HEK293 (cell line): ENCODE results near the gene RPS28.

Experiments used
- FEZF1 ChIP-seq: fragments of 450-650 bp; formaldehyde crosslinking; IDR thresholded peaks from 2 replicates; pipeline ENCODE4 v1.5.1; 2016; ENCODE audit warnings: missing biosample characterization, missing genetic modification characterization
- GLI2 ChIP-seq: fragments of 450-650 bp; formaldehyde crosslinking; IDR thresholded peaks from 2 replicates; pipeline ENCODE4; 2017; ENCODE audit warnings: missing biosample characterization, missing genetic modification characterization, low read depth, borderline replicate concordance
- GLIS1 ChIP-seq: fragments of 450-650 bp; formaldehyde crosslinking; IDR thresholded peaks from 2 replicates; pipeline ENCODE4 v1.5.1; 2016; ENCODE audit warnings: missing biosample characterization, missing genetic modification characterization
- GLIS2 ChIP-seq: fragments of 450-650 bp; formaldehyde crosslinking; IDR thresholded peaks from 2 replicates; pipeline ENCODE4 v1.5.1; 2016; ENCODE audit warnings: missing biosample characterization, missing genetic modification characterization
- IKZF3 ChIP-seq: fragments of 450-650 bp; IDR thresholded peaks from 2 replicates; pipeline ENCODE4 v1.5.0; 2018; ENCODE audit warnings: missing biosample characterization, mild to moderate bottlenecking, missing genetic modification characterization, moderate library complexity
- KLF10 ChIP-seq: fragments of 450-650 bp; IDR thresholded peaks from 2 replicates; pipeline ENCODE4 v1.5.1; 2018; ENCODE audit warnings: missing biosample characterization, mild to moderate bottlenecking, missing genetic modification characterization
- MEIS1 ChIP-seq: sonication (generic); formaldehyde crosslinking; IDR thresholded peaks from 2 replicates; pipeline ENCODE4 v1.8.1; 2022; ENCODE audit warnings: missing genetic modification reagents, mild to moderate bottlenecking, borderline replicate concordance
- OVOL3 ChIP-seq: fragments of 450-650 bp; formaldehyde crosslinking; IDR thresholded peaks from 2 replicates; pipeline ENCODE4 v1.5.1; 2016; ENCODE audit warnings: missing biosample characterization, missing genetic modification characterization
- SP7 ChIP-seq: fragments of 450-650 bp; formaldehyde crosslinking; IDR thresholded peaks from 2 replicates; pipeline ENCODE4 v1.5.1; 2016; ENCODE audit warnings: missing biosample characterization, missing genetic modification characterization
- YY2 ChIP-seq: fragments of 450-650 bp; formaldehyde crosslinking; IDR thresholded peaks from 2 replicates; pipeline ENCODE4 v1.5.1; 2016; ENCODE audit warnings: missing biosample characterization, missing genetic modification characterization
- ZNF132 ChIP-seq: fragments of 450-650 bp; formaldehyde crosslinking; IDR thresholded peaks from 2 replicates; pipeline ENCODE4 v1.5.1; 2017; ENCODE audit warnings: missing biosample characterization, missing genetic modification characterization, borderline replicate concordance
- ZNF169 ChIP-seq: fragments of 450-650 bp; formaldehyde crosslinking; IDR thresholded peaks from 2 replicates; pipeline ENCODE4 v1.5.1; 2016; ENCODE audit warnings: missing biosample characterization, missing genetic modification characterization
- ZNF202 ChIP-seq: fragments of 450-650 bp; formaldehyde crosslinking; IDR thresholded peaks from 2 replicates; pipeline ENCODE4 v1.5.1; 2016; ENCODE audit warnings: missing biosample characterization, missing genetic modification characterization, borderline replicate concordance
- ZNF211 ChIP-seq: fragments of 450-650 bp; formaldehyde crosslinking; IDR thresholded peaks from 2 replicates; pipeline ENCODE4 v1.5.1; 2016; ENCODE audit warnings: low read depth, missing biosample characterization, missing genetic modification characterization
- ZNF223 ChIP-seq: fragments of 450-650 bp; formaldehyde crosslinking; IDR thresholded peaks from 2 replicates; pipeline ENCODE4 v1.5.1; 2016; ENCODE audit warnings: missing biosample characterization, missing genetic modification characterization
- ZNF274 ChIP-seq, 2 experiments: fragments of 200-500 bp in 1 of 2; fragments of 450-650 bp in 1 of 2; sonication (Bioruptor generic) in 1 of 2; formaldehyde crosslinking in 1 of 2; IDR thresholded peaks; 2 replicates each; pipeline versions ENCODE4 v1.5.1 to v1.6.1; 2014 to 2016; ENCODE audit warnings: borderline replicate concordance in 1 of 2, inconsistent platforms in 1 of 2, low read length in 1 of 2, missing biosample characterization in 1 of 2, missing genetic modification characterization in 1 of 2
- ZNF302 ChIP-seq: fragments of 450-650 bp; formaldehyde crosslinking; IDR thresholded peaks from 2 replicates; pipeline ENCODE4 v1.5.1; 2016; ENCODE audit warnings: missing biosample characterization, missing genetic modification characterization, low read depth
- ZNF354C ChIP-seq: fragments of 450-650 bp; formaldehyde crosslinking; IDR thresholded peaks from 2 replicates; pipeline ENCODE4 v1.5.1; 2016; ENCODE audit warnings: missing biosample characterization, missing genetic modification characterization, low read depth, borderline replicate concordance
- ZNF548 ChIP-seq: fragments of 450-650 bp; formaldehyde crosslinking; IDR thresholded peaks from 2 replicates; pipeline ENCODE4 v1.5.1; 2016; ENCODE audit warnings: missing biosample characterization, missing genetic modification characterization
- ZNF621 ChIP-seq: fragments of 450-650 bp; formaldehyde crosslinking; IDR thresholded peaks from 2 replicates; pipeline ENCODE4 v1.5.1; 2017; ENCODE audit warnings: missing biosample characterization, missing genetic modification characterization
- ZNF654 ChIP-seq: fragments of 450-650 bp; formaldehyde crosslinking; IDR thresholded peaks from 2 replicates; pipeline ENCODE4 v1.5.1; 2016; ENCODE audit warnings: low read depth, missing biosample characterization, missing genetic modification characterization
- ZNF658 ChIP-seq: fragments of 450-650 bp; formaldehyde crosslinking; IDR thresholded peaks from 2 replicates; pipeline ENCODE4; 2016; ENCODE audit warnings: missing biosample characterization, missing genetic modification characterization
- ZNF792 ChIP-seq: fragments of 450-650 bp; formaldehyde crosslinking; IDR thresholded peaks from 2 replicates; pipeline ENCODE4 v1.5.1; 2016; ENCODE audit warnings: missing biosample characterization, missing genetic modification characterization
- TF ChIP-seq, protein P1 (sequence below): fragments of 450-650 bp; formaldehyde crosslinking; IDR thresholded peaks from 2 replicates; pipeline ENCODE4 v1.5.1; 2016; ENCODE audit warnings: missing biosample characterization, missing genetic modification characterization
- TF ChIP-seq, protein P2 (sequence below): fragments of 450-650 bp; formaldehyde crosslinking; IDR thresholded peaks from 2 replicates; pipeline ENCODE4 v1.5.1; 2016; ENCODE audit warnings: missing biosample characterization, missing genetic modification characterization
- TF ChIP-seq, protein P3 (sequence below): fragments of 450-650 bp; formaldehyde crosslinking; IDR thresholded peaks from 2 replicates; pipeline ENCODE4 v1.5.1; 2017; ENCODE audit warnings: missing biosample characterization, missing genetic modification characterization
- TF ChIP-seq, protein P4 (sequence below): fragments of 450-650 bp; formaldehyde crosslinking; IDR thresholded peaks from 2 replicates; pipeline ENCODE4 v1.5.1; 2017; ENCODE audit warnings: missing biosample characterization, missing genetic modification characterization
- TF ChIP-seq, protein P5 (sequence below): fragments of 450-650 bp; formaldehyde crosslinking; IDR thresholded peaks from 2 replicates; pipeline ENCODE4 v1.5.1; 2016; ENCODE audit warnings: missing biosample characterization, missing genetic modification characterization, borderline replicate concordance

Gene RPS28

DNA sequence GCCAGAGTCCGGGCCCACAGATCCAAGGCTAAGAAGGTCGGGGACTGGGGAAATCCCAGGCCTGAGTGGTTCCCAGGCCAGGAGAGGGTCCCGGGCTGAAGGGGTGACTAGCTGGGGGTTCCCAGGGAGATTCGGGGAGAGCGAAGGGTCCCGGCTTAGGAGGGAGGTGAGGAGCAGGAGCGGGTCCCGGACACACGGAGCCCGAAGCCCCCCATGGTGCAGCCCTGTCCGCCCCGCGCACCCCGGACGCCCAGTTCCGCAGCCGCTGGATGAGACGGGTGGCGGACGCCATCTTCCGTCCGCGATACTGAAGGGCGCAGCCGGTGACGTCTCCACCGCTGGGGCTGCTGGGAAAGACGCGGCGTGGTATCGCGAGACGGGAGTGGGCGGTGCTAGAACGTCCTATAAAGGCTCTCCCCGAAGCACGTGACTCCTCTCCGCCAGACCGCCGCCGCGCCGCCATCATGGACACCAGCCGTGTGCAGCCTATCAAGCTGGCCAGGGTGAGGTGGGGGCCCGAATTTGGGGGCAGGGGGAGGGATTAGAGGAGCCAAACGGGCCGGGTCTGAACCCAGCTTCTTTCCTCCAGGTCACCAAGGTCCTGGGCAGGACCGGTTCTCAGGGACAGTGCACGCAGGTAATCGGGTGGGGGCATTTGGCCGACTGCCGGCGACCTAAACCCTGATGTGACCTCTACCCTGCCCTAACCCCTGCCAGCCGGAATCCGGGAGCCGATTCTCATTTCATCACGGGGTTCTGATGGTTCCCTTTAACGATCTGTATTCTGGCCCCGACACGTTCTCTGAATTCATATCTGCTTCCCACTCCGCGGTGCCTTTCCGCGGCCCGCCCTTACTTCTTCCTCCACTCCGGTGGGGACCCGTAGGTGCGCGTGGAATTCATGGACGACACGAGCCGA is at the start of gene RPS28, which contains the start of gene NDUFA7 (continued):
- TF ChIP-seq, protein P1, sequence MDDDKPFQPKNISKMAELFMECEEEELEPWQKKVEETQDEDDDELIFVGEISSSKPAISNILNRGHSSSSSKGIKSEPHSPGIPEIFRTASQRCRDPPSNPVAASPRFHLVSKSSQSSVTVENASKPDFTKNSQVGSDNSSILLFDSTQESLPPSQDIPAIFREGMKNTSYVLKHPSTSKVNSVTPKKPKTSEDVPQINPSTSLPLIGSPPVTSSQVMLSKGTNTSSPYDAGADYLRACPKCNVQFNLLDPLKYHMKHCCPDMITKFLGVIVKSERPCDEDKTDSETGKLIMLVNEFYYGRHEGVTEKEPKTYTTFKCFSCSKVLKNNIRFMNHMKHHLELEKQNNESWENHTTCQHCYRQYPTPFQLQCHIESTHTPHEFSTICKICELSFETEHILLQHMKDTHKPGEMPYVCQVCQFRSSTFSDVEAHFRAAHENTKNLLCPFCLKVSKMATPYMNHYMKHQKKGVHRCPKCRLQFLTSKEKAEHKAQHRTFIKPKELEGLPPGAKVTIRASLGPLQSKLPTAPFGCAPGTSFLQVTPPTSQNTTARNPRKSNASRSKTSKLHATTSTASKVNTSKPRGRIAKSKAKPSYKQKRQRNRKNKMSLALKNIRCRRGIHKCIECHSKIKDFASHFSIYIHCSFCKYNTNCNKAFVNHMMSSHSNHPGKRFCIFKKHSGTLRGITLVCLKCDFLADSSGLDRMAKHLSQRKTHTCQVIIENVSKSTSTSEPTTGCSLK (tag by site-specific recombination) = no peak
- peak; percentile 99 for TF ChIP-seq YY2 (tag by site-specific recombination)
- no peak for TF ChIP-seq ZNF621 (tag by site-specific recombination)
- TF ChIP-seq ZNF211 = no peak
- no peak for TF ChIP-seq ZNF132
- TF ChIP-seq GLI2 (tag by site-specific recombination) = no peak
- no peak for TF ChIP-seq ZNF274 (IDR thresholded peaks at IDR 0.05; ENCODE audit: low read length)
- TF ChIP-seq ZNF274 (tag by site-specific recombination; IDR thresholded peaks at IDR 0.05; ENCODE audit: borderline replicate concordance) = no peak
- TF ChIP-seq ZNF302 (tag by site-specific recombination) = no peak
- TF ChIP-seq OVOL3 (tag by site-specific recombination) = no peak
- peak; percentile 69 for TF ChIP-seq SP7
- TF ChIP-seq GLIS1 (tag by site-specific recombination) = no peak; the same call in 1 of the 2 replicates
- TF ChIP-seq, protein P2, sequence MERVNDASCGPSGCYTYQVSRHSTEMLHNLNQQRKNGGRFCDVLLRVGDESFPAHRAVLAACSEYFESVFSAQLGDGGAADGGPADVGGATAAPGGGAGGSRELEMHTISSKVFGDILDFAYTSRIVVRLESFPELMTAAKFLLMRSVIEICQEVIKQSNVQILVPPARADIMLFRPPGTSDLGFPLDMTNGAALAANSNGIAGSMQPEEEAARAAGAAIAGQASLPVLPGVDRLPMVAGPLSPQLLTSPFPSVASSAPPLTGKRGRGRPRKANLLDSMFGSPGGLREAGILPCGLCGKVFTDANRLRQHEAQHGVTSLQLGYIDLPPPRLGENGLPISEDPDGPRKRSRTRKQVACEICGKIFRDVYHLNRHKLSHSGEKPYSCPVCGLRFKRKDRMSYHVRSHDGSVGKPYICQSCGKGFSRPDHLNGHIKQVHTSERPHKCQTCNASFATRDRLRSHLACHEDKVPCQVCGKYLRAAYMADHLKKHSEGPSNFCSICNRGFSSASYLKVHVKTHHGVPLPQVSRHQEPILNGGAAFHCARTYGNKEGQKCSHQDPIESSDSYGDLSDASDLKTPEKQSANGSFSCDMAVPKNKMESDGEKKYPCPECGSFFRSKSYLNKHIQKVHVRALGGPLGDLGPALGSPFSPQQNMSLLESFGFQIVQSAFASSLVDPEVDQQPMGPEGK (tag by site-specific recombination) = peak; percentile 84
- TF ChIP-seq ZNF658 (tag by site-specific recombination) = no peak
- TF ChIP-seq ZNF654 (tag by site-specific recombination) = peak; percentile 27; the same call in 1 of the 2 replicates
- TF ChIP-seq, protein P3, sequence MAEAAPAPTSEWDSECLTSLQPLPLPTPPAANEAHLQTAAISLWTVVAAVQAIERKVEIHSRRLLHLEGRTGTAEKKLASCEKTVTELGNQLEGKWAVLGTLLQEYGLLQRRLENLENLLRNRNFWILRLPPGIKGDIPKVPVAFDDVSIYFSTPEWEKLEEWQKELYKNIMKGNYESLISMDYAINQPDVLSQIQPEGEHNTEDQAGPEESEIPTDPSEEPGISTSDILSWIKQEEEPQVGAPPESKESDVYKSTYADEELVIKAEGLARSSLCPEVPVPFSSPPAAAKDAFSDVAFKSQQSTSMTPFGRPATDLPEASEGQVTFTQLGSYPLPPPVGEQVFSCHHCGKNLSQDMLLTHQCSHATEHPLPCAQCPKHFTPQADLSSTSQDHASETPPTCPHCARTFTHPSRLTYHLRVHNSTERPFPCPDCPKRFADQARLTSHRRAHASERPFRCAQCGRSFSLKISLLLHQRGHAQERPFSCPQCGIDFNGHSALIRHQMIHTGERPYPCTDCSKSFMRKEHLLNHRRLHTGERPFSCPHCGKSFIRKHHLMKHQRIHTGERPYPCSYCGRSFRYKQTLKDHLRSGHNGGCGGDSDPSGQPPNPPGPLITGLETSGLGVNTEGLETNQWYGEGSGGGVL (tag by site-specific recombination) = no peak
- no peak for TF ChIP-seq MEIS1 (CRISPR knock-in tag)
- TF ChIP-seq ZNF223 = no peak
- TF ChIP-seq, protein P4, sequence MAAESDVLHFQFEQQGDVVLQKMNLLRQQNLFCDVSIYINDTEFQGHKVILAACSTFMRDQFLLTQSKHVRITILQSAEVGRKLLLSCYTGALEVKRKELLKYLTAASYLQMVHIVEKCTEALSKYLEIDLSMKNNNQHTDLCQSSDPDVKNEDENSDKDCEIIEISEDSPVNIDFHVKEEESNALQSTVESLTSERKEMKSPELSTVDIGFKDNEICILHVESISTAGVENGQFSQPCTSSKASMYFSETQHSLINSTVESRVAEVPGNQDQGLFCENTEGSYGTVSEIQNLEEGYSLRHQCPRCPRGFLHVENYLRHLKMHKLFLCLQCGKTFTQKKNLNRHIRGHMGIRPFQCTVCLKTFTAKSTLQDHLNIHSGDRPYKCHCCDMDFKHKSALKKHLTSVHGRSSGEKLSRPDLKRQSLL (tag by site-specific recombination) = no peak
- TF ChIP-seq ZNF548 (tag by site-specific recombination) = no peak
- no peak for TF ChIP-seq FEZF1 (tag by site-specific recombination)
- no peak for TF ChIP-seq GLIS2 (tag by site-specific recombination)
- TF ChIP-seq ZNF792 (tag by site-specific recombination) = no peak
- TF ChIP-seq ZNF202 = no peak
- no peak for TF ChIP-seq ZNF354C (tag by site-specific recombination)
- TF ChIP-seq, protein P5, sequence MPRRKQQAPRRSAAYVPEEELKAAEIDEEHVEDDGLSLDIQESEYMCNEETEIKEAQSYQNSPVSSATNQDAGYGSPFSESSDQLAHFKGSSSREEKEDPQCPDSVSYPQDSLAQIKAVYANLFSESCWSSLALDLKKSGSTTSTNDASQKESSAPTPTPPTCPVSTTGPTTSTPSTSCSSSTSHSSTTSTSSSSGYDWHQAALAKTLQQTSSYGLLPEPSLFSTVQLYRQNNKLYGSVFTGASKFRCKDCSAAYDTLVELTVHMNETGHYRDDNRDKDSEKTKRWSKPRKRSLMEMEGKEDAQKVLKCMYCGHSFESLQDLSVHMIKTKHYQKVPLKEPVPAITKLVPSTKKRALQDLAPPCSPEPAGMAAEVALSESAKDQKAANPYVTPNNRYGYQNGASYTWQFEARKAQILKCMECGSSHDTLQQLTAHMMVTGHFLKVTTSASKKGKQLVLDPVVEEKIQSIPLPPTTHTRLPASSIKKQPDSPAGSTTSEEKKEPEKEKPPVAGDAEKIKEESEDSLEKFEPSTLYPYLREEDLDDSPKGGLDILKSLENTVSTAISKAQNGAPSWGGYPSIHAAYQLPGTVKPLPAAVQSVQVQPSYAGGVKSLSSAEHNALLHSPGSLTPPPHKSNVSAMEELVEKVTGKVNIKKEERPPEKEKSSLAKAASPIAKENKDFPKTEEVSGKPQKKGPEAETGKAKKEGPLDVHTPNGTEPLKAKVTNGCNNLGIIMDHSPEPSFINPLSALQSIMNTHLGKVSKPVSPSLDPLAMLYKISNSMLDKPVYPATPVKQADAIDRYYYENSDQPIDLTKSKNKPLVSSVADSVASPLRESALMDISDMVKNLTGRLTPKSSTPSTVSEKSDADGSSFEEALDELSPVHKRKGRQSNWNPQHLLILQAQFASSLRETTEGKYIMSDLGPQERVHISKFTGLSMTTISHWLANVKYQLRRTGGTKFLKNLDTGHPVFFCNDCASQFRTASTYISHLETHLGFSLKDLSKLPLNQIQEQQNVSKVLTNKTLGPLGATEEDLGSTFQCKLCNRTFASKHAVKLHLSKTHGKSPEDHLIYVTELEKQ = peak; percentile 10; the same call in 1 of the 2 replicates
- no peak for TF ChIP-seq IKZF3 (tag by site-specific recombination)
- no peak for TF ChIP-seq ZNF169 (tag by site-specific recombination)
- TF ChIP-seq KLF10 (tag by site-specific recombination) = peak; percentile 54; the same call in 1 of the 2 replicates
